ENCODE results near the gene CNTNAP2.

Gene CNTNAP2

GRCh38 chr7:148079206-148080080 is 1962.8 kb downstream of the CNTNAP2 start:
- DNase-seq (ENCODE audit: low read depth, low spot score), result no peak

GRCh38 chr7:148083448-148083847 is 1966.8 kb downstream of the CNTNAP2 start:
- no peak for DNase-seq (ENCODE audit: low read depth, low spot score)

GRCh38 chr7:148084138-148084537 is 1967.5 kb downstream of the CNTNAP2 start:
- DNase-seq (ENCODE audit: low read depth, low spot score), result peak; percentile 23

- no peak for DNase-seq (ENCODE audit: low read depth, low spot score)
These were observed 1975.3 kb downstream of the CNTNAP2 start for GRCh38 chr7:148091882-148092281.

- no peak for DNase-seq (ENCODE audit: low read depth, low spot score)
These were observed 1977.0 kb downstream of the CNTNAP2 start for GRCh38 chr7:148093375-148094166.

- no peak for DNase-seq (ENCODE audit: low read depth, low spot score)
These were observed 1978.5 kb downstream of the CNTNAP2 start for GRCh38 chr7:148095066-148095465.

GRCh38 chr7:148104136-148104716 is 1987.6 kb downstream of the CNTNAP2 start:
- DNase-seq (ENCODE audit: low read depth, low spot score), result no peak

- DNase-seq (ENCODE audit: low read depth, low spot score), result no peak
These were observed 1988.3 kb downstream of the CNTNAP2 start for GRCh38 chr7:148104924-148105323.

- DNase-seq (ENCODE audit: low read depth, low spot score), result no peak
These were observed 1989.3 kb downstream of the CNTNAP2 start for GRCh38 chr7:148105853-148106252.

- DNase-seq (ENCODE audit: low read depth, low spot score), result no peak
These were observed 1991.0 kb downstream of the CNTNAP2 start for GRCh38 chr7:148107443-148108127.

- DNase-seq (ENCODE audit: low read depth, low spot score), result no peak
These were observed 1991.8 kb downstream of the CNTNAP2 start for GRCh38 chr7:148108381-148108780.

GRCh38 chr7:148110097-148110868 is 1993.7 kb downstream of the CNTNAP2 start:
- no peak for DNase-seq (ENCODE audit: low read depth, low spot score)

- DNase-seq (ENCODE audit: low read depth, low spot score), result no peak
These were observed 1998.2 kb downstream of the CNTNAP2 start for GRCh38 chr7:148114804-148115203.

GRCh38 chr7:148115308-148115707 is 1998.7 kb downstream of the CNTNAP2 start:
- no peak for DNase-seq (ENCODE audit: low read depth, low spot score)

- DNase-seq (ENCODE audit: low read depth, low spot score), result no peak
These were observed 1999.6 kb downstream of the CNTNAP2 start for GRCh38 chr7:148116195-148116594.

- DNase-seq (ENCODE audit: low read depth, low spot score), result no peak
These were observed 2000.3 kb downstream of the CNTNAP2 start for GRCh38 chr7:148116829-148117403.

- DNase-seq (ENCODE audit: low read depth, low spot score), result no peak
These were observed 2001.8 kb downstream of the CNTNAP2 start for GRCh38 chr7:148118371-148118770.

- DNase-seq (ENCODE audit: low read depth, low spot score), result no peak
These were observed 2004.8 kb downstream of the CNTNAP2 start for GRCh38 chr7:148121401-148121800.

- no peak for DNase-seq (ENCODE audit: low read depth, low spot score)
These were observed 2005.2 kb downstream of the CNTNAP2 start for GRCh38 chr7:148121847-148122246.

GRCh38 chr7:148124477-148124876 is 2007.9 kb downstream of the CNTNAP2 start:
- no peak for DNase-seq (ENCODE audit: low read depth, low spot score)

GRCh38 chr7:148127374-148127773 is 2010.8 kb downstream of the CNTNAP2 start:
- DNase-seq (ENCODE audit: low read depth, low spot score), result no peak

All from iPS DF 19.7 (cell line).